Heart left ventricle (tissue), 16 donors: ENCODE results near the gene ZNF33B. TPM values are rescaled to one million over a fixed set of nuclear protein-coding genes. Genes with fewer than 3 reads are reported as not detected.

Experiments used
- ATAC-seq, 4 donors: fragments of 200-7000 bp; cut with Tn5 transposase; one replicate each; pipeline ENCODE4 v1.9.1; 2020 to 2022; ENCODE audit warnings: moderate library complexity in 4 of 4, mild to moderate bottlenecking in 3 of 4, moderate number of reproducible peaks in 1 of 4
- DNase-seq, 5 donors: peaks; one replicate each; pipeline ENCODE4 v3.0.0-alpha.2; 2020
- H3K27ac ChIP-seq, 12 donors: fragments of 200-600 bp; sonication (generic) in 4 of 12; one replicate each; pipeline versions ENCODE4 v1.5.0 to v1.8.0; 2016 to 2022; ENCODE audit warnings: mild to moderate bottlenecking in 2 of 12
- H3K27me3 ChIP-seq, 9 donors: fragments of 200-600 bp; sonication (generic) in 2 of 9; one replicate each; pipeline versions ENCODE4 v1.5.1 to v1.8.0; 2016 to 2022; ENCODE audit warnings: mild to moderate bottlenecking in 3 of 9
- H3K36me3 ChIP-seq, 9 donors: fragments of 200-600 bp; sonication (generic) in 2 of 9; one replicate each; pipeline versions ENCODE4 v1.5.0 to v1.8.0; 2018 to 2022; ENCODE audit warnings: mild to moderate bottlenecking in 2 of 9
- H3K4me1 ChIP-seq, 12 donors: fragments of 200-600 bp; sonication (generic) in 4 of 12; one replicate each; pipeline versions ENCODE4 v1.5.0 to v1.8.0; 2016 to 2022; ENCODE audit warnings: mild to moderate bottlenecking in 3 of 12
- H3K4me3 ChIP-seq, 12 donors: fragments of 200-600 bp; sonication (generic) in 4 of 12; one replicate each; pipeline versions ENCODE4 v1.5.0 to v1.8.0; 2017 to 2022; ENCODE audit warnings: mild to moderate bottlenecking in 9 of 12, moderate library complexity in 4 of 12
- H3K9me3 ChIP-seq, 12 donors: fragments of 200-600 bp; sonication (generic) in 4 of 12; one replicate each; pipeline versions ENCODE4 v1.5.0 to v1.8.0; 2016 to 2022; ENCODE audit warnings: mild to moderate bottlenecking in 1 of 12
- CTCF ChIP-seq, 12 donors: fragments of 200-600 bp; sonication (generic) in 4 of 12; IDR thresholded peaks; one replicate each; pipeline versions ENCODE4 v1.5.0 to v1.8.0; 2018 to 2022; ENCODE audit warnings: antibody characterized with exemption in 12 of 12, mild to moderate bottlenecking in 5 of 12
- POLR2A ChIP-seq, 2 donors: fragments of 450-650 bp; IDR thresholded peaks; one replicate each; pipeline ENCODE4 v1.6.1; 2017; ENCODE audit warnings: antibody characterized with exemption in 2 of 2, mild to moderate bottlenecking in 2 of 2, moderate library complexity in 2 of 2
- WGBS, 4 donors: extraction: QIAGEN DNeasy Blood & Tissue Kit in 2 of 4; methylation state at CpG; one replicate each; pipeline versions ENCODE4 v1.1.5 to v1.1.7; 2013 to 2018; 5-methylcytosine and 5-hydroxymethylcytosine counted together
- intact Hi-C, 10 donors: fragments of 100-400 bp; cut with DNase I; formaldehyde crosslinking; loops; one replicate each; pipeline versions ENCODE4 v1.11.1 to v1.14.2; 2022
- polyA plus RNA-seq, 2 donors: library from polyadenylated mRNA; stranded (reverse); fragments of 200-250 nt; gene quantifications; one replicate each; pipeline ENCODE4 v1.2.3, GENCODE V29; 2013
- total RNA-seq, 9 donors: library from RNA; depleted of rRNA in 2 of 9; stranded (reverse); fragments of >200 nt in 2 of 9; fragmentation: NEBNext Ultra II Directional in 3 of 9; extraction: Animal tissue kit (Norgen Biotek cat#: 25700) in 3 of 9; gene quantifications; one replicate each; pipeline versions ENCODE4 v1.1.0 to v1.2.4, GENCODE V29; 2016 to 2023
- donor health status: ischemic (EF 13 %, LVEDD 7.1; RV severe dilation, severe dysfunction).
- donor health status: healthy with polysubstance abuse.
- donor health status: DM: no; HTN: yes; CAD: no.
- donor health status: DM: no; HTN: no; CAD: no.
- donor health status: ischemic (EF 25% LVEDD 6.9; RV normal size, moderate dysfunction).
- donor health status: ischemic (EF 25% LVEDD 5.7; RV mildly dilated, moderate dysfunction).
- donor health status: healthy.
- donor health status: DM: yes; HTN: yes; CAD: no.
- donor health status: ischemic (EF 35%, LVEDD 5.7; RV mildly dilated, moderate dysfunction).
- donor health status: nonischemic (EF 11% LVEDD 7.7; RV severe dilation, severe dysfunction).
- donor health status: DM: yes; HTN: yes; CAD: no.
- donor health status: PGD.
- donor health status: ischemic (EF 29% LVEDD 5.4; RV normal size, mild dysfunction).
- donor health status: nonischemic (EF 23%, LVEDD 6.1; RV moderate dilation, normal function).

The ZNF33B gene
- total and polyA plus RNA-seq, 11 donors: 3.7 to 20.5 (median 9.5) TPM

- no peak for TF ChIP-seq POLR2A (IDR thresholded peaks at IDR 0.05)
- no peak for TF ChIP-seq CTCF (IDR thresholded peaks at IDR 0.05)
- Histone ChIP-seq H3K27me3 (no peaks in the 10 kb centered on the region), H3K9me3 (no peaks in the 10 kb centered on the region), H3K4me1 (peaks cover 0 to 11% (median 6%) of the 10 kb centered on the region in 12 donors), H3K36me3 (peaks cover 0 to 36% (median 25%) of the 10 kb centered on the region in 9 donors), H3K27ac (no peak overlapping the region), H3K4me3 (no peak overlapping the region)
- intact Hi-C loops: loop anchor here in 5 of 10 donors (5.0 to 10.0 kb wide), 5 partner anchors 78 to 150 kb away; partner anchors contain the start of gene BMS1 (in 3 of the 5)
- WGBS, 4 donors: 92 to 96% (median 94%) methylated on average over 4 of the region's 4 CpGs
- ATAC-seq (no peak), DNase-seq (no peak)
These were observed 3.3 kb downstream of the ZNF33B start for GRCh38 chr10:42635098-42635497.

- no peak overlapping the region for H3K27ac ChIP-seq
- DNase-seq: no peak
- TF ChIP-seq POLR2A (IDR thresholded peaks at IDR 0.05): no peak
- H3K4me3 ChIP-seq: no peak overlapping the region
- H3K9me3 ChIP-seq: no peaks in the 10 kb centered on the region
- H3K27me3 ChIP-seq: no peaks in the 10 kb centered on the region
- intact Hi-C loops: loop anchor here in 4 of 10 donors (10.0 kb wide), 2 partner anchors 78 to 152 kb away; partner anchors contain the start of gene BMS1 (in 2 of the 4)
- 84 to 90% (median 86%) methylated on average over 3 of the region's 3 CpGs for WGBS, 4 donors
- no peak for ATAC-seq
- H3K36me3 ChIP-seq: peaks cover 0 to 60% (median 49%) of the 10 kb centered on the region in 9 donors
- peaks cover 0 to 6% (median 2%) of the 10 kb centered on the region in 12 donors for H3K4me1 ChIP-seq
These were observed 5.8 kb downstream of the ZNF33B start for GRCh38 chr10:42632564-42632963.

DNA sequence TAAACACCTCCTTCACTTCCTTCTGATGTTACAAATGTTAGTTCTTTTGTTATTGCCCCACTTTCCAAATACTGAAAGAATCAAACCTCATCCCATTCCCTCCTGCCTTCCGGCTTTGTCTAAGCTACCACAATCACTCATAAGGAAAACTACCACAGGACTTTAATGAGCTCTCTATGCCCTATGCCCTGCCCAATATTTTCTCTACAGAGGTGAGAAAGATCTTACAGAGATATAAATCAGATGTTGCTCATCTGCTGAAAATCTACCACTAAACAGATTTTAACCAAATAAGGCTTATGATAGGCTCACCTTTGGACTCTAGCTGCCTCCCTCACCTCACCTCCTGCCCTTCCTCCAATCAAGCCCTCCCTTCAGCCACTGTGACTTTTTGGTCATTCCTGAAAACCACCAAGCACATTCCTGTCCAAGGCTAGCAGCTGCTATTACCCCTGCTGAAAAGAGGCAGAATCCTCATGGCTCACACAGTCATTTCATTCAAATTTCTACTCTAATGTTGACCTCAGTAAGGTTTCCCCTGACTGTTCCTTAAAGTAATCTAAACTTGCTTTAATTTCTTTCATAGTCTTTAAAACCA, 7.7 kb downstream of the ZNF33B start:
- intact Hi-C loops: loop anchor here in 4 of 10 donors (10.0 kb wide), 2 partner anchors 76 to 154 kb away; partner anchors contain the start of gene BMS1 (in 2 of the 4)
- H3K4me1 ChIP-seq: no peaks in the 10 kb centered on the region

GRCh38 chr10:42623929-42624328, 14.4 kb downstream of the ZNF33B start:
- TF ChIP-seq CTCF (IDR thresholded peaks at IDR 0.05) (no peak), POLR2A (IDR thresholded peaks at IDR 0.05) (no peak)
- Histone ChIP-seq H3K27me3 (no peaks in the 10 kb centered on the region), H3K36me3 (peaks cover 0 to 61% (median 37%) of the 10 kb centered on the region in 9 donors), H3K4me3 (no peak overlapping the region), H3K27ac (no peak overlapping the region), H3K4me1 (no peaks in the 10 kb centered on the region), H3K9me3 (peaks cover 0 to 11% (median 0%) of the 10 kb centered on the region in 12 donors)
- ATAC-seq (peak in 1 of 4 donors; percentile 34), DNase-seq (no peak)
- 71 to 83% (median 76%) methylated on average over 4 of the region's 4 CpGs for WGBS, 4 donors
- intact Hi-C loops: no loop called here

More for the DNA sequence above, 7.7 kb downstream of the ZNF33B start:
- ATAC-seq: no peak
- Histone ChIP-seq H3K9me3 (no peaks in the 10 kb centered on the region), H3K4me3 (no peak overlapping the region), H3K27ac (no peak overlapping the region), H3K36me3 (peaks cover 0 to 73% (median 58%) of the 10 kb centered on the region in 9 donors), H3K27me3 (no peaks in the 10 kb centered on the region)
- 47 to 96% (median 91%) methylated on average over 1 of the region's 1 CpG for WGBS, 4 donors
- no peak for DNase-seq
- no peak for TF ChIP-seq POLR2A (IDR thresholded peaks at IDR 0.05)
- no peak for TF ChIP-seq CTCF (IDR thresholded peaks at IDR 0.05)
